Smooth muscle cell of the brain vasculature (primary cell): ENCODE data around the gene PLP2.

Source experiments
- DNase-seq: peaks from one replicate; pipeline ENCODE4 v3.0.0-alpha.2; 2012; ENCODE audit warnings: low read depth, low spot score

Gene PLP2

DNA sequence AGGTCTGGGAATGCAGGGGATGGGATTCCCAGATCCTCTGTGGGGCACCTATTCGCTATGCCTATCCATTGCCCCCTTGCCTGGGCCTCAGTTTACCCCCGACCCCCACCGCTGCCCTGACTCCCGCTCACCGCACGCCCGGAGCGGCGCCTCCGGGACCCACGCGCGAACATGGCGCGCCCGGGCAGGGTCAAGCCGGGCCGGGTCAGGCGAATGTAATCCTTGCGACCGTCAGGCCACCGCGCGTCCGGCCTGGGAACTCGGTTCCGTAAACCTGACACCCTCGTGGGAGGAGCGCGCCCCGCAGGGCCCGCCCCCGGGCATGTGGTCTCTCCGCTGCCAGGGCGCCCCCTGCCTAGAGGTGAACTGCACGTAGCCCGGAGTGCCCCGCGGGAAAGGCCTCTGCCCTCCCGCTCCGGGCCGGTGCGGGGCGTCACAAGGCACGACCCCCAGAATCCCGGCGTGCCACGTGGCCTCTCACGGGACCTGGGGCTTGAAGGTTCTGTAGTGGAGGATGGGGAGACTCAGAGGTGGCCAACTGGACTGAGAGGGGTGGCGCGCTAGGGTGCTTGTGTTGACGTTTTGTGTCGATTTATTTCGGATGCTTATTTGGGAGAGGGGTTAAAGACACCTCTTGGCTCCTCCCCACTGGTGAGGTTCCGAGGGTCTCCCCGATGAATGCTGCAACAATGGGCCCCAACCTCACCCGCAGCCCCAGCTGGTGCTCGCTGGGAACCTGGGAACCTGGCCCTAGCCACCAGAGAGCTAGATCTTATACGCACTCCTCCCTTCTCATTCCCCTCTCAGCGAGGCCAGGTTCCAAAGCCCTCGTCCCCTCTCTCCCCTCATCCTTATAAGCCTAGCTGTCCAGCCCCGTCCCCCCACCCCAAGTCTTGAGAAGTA lies 14.7 kb downstream of the PLP2 start, which contains the start of gene PRICKLE3:
TSS of gene PRICKLE3 (minus strand) at position 249 of the 903 bp plus-strand sequence. CDS start at position 173, 76 bp downstream.
- DNase-seq = no peak

DNA sequence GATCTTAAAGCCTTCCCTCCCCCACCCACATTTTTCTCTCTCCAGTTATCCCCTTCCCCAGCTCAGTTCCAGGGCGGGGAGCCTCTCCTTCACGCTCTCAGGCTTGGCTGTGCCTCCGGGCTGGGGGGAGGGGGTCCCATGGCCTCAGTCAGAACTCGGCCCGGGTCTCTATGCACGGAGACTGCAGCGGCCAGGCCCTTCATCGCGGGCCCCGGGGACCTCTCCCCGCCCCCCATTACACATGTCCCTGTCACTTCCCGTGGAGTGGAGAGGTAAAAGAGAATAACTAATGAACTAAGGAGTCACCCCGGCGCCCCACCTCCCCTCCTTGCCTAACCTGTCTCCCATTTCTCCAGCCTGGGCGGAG lies 15.3 kb downstream of the PLP2 start:
- no peak for DNase-seq

DNA sequence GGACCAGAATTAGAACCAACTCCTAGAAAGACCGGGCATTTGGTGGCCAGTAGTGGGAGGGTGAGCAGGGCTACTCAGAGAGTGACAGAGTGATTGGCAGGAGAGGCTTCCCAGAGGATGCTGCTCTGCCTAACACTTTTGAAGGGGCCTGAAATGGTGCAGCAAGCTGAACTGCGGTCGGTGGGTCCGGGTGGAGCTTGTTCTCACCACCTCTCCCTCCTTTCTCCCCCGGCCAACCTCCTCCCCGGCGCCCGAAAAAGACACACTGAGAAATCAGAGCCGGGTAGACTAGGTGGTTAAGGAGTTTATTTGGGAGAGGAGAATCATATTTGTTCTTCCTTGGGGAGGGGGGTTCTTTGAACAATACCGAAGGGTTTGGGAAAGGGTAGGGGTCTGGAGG lies 15.8 kb downstream of the PLP2 start:
- no peak for DNase-seq

DNA sequence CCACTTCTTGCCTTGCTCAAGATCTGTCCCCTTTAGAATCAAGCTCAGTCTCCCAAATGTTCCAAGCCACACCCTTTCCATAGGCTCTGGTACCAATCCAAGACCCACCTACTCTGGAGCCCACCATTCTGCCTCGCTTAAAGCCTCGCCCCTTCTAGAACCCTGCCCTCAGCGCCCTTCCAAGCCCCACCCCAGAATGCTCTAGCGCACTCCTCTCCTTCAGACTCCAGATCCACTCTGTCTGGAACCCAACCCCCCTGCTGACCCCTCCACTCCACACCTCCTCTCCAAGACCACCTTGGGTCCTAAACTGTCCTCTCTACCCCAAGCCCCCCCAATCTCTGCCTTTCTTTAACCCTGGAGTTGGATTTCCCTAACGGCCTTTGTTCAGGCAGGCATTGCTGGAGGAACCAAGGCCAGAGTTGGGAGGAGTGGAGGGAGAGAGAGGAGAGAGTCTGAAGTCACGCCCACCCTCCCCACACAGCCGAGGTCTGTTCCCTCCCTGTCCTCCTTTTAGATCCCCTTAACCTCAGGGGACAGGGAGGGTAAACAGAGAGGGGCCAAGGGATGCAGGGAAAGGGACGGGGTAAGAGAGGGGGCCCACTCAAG lies 16.9 kb downstream of the PLP2 start:
- no peak for DNase-seq

DNA sequence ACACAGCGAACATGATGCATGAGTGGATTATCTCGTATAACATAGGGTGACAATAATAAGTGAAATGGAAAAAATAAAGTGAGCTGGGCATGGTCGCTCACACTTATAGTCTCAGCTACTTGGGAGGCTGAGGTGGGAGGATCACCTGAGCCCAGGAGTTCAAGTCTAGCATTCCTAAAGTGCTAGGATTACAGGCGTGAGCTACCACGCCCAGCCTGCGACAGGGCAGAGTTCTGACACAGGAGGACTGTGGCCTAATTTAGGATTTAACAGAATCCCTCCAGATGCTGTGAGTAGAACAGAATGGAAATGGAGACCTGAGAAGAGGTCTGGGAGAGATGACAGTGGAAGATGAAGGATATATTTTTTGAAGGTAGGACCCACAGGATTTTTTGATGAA lies 17.9 kb downstream of the PLP2 start:
- DNase-seq = no peak

DNA sequence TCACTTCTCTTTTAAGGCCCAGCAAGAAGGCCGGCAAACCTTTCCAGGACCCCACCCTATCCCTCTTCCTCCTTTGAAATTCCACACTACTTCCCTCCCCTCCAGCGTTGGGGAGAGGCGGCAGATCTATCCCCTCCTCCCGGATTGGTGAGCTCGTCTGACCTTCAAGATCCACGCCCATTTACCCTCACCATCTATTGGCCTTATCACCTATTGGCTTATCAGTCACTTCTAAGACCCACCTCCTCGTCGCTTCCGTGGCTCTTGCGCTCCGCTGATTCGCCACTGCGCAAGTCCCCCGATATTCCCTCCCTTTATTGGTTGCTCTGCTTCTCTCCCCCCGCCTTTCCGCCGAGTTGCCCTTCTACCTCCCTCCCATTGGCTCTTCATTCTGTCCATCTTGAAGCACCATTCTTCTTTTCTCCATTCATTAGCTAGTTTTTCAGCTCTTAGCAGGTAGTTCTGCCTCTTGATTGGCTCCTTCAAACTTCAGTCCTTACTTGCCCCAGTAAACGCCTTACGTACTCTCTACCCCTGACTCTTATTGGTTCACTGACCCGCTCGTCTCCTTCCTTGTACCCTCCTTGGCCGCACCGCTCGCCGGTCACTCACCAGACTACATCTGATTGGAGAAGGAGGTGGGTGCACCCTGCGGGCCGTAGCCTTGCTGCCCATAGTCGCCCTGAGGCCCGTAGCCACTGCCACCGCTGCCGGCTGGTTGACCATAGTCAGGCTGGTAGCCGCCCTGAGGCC lies 19.3 kb downstream of the PLP2 start:
- DNase-seq = peak; percentile 91

DNA sequence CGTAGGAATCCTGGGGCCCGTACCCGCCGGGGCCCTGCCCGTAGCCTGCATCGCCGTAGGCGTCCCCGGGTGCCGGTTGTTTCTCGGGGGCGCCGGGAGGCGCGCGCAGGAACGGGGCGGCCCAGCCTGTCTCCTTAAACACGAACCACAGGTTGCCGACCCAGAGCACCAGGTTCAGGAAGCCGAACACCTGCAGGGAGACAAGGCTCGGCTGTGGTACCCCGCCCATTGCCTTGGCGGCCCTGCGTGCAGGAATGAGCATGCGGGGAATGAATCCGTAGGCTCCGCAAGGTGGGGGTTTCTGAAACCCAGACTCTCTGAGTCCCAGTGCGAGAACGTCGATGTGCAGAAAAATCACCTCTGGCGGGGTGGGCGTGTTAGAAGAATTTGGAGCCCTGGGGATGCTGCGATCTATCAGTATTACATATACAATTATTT lies 19.9 kb downstream of the PLP2 start:
- no peak for DNase-seq

DNA sequence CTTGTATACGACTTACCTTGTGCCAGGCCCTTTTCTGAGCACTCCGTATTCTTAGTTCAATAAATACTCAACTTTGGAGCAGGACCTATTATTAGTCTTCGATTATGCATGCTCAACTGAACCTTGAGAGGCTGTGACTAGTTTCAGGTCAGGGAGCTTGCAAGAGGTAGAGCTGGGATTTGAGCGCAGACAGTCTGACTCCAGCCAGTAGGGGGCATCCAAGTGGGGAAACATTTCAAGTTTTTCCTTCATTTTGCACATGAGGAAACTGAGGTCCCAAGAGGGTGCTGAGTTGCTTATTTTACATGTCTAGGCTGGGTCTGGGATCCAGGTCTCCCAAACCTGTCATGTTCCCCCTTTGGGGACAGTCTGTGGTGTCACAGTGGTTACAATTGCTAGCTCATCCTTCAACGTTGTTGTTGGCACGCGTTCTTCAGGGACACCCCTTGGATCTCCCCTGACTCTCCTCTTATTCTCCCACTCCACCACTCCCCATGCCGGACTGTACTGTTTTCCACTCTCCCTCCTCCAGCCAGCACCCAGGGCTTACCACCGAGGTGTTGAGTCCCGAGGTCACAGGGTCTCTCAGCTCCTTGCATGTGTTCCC lies 21.1 kb downstream of the PLP2 start:
- no peak for DNase-seq

DNA sequence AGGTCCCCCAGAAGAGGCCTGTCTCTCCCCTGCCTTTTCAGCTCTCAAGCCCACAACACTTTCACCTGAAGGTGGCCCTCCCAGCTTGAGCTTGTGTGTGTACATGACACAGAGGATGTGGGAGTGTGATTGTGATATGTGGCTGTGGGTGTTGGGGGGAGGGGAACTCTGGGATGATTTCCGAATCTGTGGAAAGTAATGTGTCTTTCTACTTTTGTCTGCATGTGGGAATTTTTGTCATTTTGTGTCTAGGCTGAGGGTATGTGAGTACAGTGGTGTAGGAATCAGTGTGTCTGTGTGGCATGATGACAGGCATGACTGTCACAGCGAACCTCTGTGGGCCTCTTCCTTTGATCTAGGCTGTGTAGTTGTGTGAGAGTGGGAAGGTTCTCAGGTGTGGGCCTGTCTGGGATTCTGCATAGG lies 21.9 kb downstream of the PLP2 start:
- no peak for DNase-seq

DNA sequence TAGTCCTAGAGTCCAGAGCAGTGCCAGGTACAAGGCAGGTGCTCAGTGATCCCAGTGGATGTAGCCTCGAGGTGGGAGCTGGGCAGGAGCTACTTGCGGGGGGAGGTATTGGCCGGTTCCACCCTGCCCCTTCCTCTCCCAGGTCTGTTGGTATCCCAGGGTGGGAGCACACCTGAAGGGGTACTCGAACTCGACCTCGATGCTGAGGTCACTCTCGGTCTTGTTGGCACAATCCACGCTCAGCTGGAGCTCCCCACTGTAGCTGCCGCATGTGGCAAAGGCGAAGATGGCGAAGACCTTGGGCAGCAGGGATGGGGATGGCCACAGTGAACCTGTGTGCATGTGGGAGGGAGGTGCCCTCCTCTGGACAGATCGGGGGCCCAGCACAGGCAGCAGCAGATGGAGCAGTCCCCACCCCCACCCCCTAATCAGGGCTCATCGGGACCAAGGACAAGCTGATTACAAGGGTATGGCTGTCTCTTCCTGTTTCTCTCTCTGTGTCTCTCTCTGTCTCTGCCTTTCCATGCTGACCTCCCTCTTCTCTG lies 25.9 kb downstream of the PLP2 start:
- DNase-seq = no peak

DNA sequence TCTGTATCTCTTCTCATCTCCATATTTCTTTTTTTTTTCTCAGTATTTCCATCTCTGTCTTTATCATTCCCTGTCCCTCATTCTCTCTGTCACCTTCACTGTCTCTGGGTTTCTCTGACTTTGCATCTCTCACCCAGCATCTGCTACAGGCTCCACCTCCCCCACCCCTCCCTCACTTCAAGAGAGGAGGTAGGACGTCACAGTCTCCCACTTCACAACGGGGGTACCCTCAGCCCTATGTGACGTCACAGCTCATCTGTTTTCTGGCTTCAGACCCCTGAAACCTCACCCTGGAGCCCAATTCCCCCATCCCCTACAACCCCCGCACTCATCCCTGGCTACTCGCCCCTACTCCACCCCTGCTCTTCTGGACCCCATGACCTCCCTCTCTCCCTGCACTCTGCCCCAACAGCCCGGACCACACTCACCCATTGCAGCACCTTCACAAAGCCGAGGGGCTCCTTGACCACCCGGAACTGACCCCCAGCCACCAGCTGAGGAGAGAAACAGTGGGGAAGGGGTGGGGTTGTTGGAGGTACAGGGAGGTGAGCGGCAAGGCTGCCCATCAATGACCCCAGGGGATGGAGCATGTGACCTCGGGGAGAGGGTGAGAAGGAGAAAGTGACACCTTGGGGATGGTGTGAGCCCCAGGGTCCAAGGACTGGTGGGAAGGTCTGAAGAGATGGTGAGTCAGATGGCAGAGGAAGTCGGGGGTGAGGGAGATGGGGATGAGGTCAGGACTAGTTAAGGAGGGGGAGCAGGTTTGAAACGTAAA lies 27.0 kb downstream of the PLP2 start:
- no peak for DNase-seq

DNA sequence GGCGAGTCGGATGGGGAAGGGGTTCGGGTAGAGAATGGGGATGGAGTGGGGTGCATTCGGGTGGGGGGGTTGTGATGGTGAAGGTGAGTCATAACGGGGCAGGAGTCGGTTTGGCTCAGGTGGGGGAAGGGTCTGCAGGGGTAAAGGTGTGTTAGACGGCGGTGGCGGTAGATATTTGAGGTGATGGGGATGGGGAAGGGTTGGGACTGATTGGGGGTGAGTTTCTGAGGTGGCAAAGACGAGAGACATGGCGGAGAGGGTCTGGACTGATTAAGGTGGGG lies 27.6 kb downstream of the PLP2 start:
- no peak for DNase-seq

DNA sequence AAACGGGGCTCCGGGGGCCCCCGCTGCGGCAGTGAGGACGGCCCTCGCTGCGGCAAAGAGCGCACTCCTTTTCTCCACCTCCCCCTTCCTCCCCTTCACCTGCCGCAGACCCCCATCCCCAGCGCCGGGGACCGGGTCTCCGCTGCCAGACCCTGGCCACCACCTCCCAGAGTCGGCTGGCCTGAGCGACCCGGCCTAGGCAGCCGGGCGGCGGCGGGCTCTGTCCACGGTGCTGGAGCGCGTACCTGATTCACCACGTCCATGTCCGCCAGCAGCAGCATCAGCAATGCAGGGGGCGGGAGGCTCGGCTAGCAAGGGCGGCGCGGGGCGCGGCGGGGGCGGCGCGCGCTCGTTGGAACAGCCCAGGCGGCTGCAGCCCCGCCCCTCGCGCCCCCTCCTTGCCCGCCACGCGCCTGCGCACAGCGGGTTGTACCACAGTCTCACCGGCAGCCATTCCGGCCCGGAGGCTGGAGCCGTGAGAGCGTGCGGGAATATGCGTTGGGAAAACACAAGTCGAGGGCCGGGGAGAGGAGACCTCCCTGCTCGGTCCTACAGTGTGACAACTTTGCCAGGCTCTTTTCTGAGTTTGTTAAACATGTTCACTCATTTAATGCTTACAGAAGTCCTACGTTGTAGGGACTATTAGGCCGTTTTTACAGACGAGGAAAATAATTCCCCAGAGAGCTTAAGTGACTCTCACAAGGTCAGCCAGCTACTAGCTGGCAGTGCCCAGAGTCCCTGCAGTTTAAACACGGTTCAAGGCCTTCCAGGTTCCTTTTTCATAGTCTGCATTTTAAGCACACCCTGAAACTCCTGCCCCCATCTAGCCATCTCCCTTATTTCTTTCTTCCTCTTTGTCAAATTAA lies 28.4 kb downstream of the PLP2 start, which contains the start of gene SYP:
TSS of gene SYP (minus strand) at position 288 of the 866 bp plus-strand sequence. CDS start at position 281, 7 bp downstream.
- DNase-seq = peak; percentile 41

DNA sequence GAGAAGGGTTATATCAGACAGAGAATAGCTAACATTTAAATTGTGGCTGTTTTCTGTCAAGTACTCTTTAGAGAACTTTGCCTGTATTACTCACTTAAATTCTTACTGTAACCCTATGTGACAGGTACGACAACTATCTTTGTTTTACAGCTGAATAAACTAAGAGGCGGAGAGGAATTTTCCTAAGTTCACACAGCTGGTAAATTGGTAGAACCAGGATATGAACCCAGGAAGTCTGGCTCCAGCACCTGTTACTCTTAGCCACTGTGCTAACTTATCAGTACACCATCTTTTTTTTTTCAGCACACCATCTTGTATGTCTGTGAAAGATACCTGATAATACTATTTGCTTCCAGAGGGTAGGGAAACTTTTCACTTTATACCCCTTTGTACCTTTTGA lies 30.3 kb downstream of the PLP2 start:
- no peak for DNase-seq

DNA sequence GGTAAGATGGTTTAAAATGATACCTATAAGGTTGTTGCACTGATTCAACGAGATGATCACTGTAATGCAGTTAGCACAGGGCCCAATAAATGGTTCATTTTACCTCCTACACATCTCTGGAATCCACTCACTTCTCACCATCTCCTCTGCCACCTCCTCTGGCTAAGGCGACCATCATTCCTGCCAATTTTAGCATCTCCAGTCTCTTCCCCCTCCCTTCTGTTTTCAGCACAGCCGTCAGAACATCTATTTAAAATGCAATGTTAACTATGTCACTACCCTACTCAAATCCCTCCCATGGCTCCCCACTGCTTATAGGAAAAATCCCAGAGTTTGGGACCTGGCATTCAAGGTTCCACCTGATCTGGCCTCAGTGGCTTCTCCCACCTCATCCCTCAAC lies 31.8 kb downstream of the PLP2 start:
- no peak for DNase-seq

DNA sequence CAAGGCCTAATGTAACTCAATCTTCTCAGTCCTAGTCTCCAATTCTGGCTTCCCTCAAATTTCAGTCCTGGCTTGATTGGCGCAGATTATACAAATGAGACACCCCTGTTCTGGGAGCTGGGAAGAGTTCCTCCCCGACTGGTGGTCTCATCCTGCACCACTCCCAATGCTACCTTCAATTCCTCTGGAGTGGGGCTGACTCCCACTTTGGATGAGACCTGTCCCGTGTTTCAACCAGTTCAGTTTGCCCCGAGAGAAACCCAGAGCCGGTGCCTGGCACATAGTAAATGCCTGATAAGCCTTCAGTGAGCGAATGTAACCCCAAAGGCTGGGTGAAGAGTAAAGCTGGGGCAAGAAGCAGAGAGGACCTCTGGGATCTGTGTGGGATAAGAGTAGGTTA lies 32.3 kb downstream of the PLP2 start:
- DNase-seq = no peak

DNA sequence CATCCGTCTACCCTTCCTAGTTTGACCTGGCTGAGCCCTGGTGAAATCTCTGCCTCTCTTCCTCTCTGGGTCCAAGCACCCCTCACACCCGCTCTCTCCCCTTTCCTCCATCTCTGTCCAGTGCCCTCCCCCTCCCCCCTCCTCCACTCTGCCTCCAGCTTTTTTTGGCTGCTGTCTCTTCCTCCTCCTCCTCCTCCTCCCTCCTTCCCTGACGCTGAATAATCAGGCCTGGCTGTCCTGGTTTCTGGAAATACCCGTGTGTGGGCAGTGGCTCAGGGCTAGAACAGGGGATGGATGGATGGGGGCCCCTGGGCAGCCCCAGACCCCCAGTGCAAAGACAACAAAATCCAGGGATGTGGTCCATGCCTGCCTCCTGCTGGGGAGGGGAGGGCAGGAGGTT lies 33.0 kb downstream of the PLP2 start:
- DNase-seq = no peak

DNA sequence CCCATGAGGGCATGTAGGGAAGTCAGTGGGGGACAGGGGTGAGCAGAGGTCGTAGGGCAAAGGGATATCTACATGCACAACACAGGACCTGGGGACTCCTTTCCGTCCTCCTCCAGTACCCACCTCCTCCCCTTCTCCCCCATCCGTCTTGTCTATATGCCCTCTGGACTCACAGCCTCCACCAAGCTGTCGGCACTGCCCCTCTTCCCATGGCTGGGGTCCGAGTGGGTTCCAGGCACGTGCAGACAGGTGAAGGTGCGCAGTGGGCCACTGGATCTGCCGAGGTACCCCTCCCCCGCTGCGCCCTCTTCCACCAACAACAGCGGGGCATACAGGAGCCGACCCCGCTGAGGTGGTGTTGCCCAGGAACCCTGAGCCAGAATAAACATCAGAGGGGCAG lies 33.7 kb downstream of the PLP2 start:
- DNase-seq = no peak

DNA sequence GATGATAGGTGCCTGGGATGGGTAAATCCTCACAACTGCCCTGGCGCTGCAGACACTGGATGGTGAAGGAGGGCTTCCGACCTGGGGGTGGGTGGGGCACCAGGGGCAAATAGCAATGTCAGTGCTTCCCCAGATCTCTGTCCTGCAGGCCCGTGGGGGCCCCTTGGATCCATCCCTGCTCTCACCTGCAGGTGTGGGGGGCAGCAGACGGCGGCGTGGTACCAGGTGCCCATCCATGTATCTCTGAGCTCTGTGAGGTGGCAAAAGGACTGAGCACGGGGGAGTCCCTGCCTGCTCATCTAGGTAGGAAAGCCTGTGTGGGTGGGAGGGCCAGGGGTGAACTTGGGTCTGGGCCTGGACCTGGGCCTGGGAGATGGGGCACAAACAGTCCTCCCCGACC lies 34.8 kb downstream of the PLP2 start:
- DNase-seq = no peak

DNA sequence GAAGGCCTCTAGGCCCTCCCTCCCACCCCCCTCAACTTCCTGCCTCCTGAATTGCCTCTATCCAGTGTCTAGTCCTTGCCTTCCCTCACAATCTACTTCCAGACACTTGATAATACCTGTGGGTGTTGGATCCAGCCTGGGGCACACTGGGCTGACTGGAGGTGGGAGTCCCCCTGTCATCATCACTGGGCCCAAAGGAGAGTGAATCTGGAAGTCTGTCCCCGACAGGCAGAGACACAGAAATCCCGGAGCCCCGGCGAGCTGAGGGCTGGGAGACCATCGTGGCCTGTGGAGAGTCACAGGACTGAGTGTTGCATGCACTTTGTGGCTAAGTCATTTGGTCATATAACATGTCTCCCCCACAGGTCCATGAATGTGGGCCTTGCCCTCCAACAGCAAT lies 36.7 kb downstream of the PLP2 start:
- DNase-seq = no peak
